Mesendoderm (in vitro differentiated cells): Measurements from ENCODE around the gene C5orf34.

Experiments used
- DNase-seq: peaks from one replicate; pipeline ENCODE4 v3.0.0; 2013
- H2AK5ac ChIP-seq: 2 replicates; pipeline ENCODE4 v1.6.1; 2013; ENCODE audit warnings: low read length, inconsistent platforms
- H2BK120ac ChIP-seq: 2 replicates; pipeline ENCODE4 v1.6.1; 2013; ENCODE audit warnings: low read depth, mild to moderate bottlenecking, low read length, moderate library complexity, mixed read lengths
- H2BK15ac ChIP-seq: replicated peaks from 2 replicates; pipeline ENCODE4 v1.6.1; 2013; ENCODE audit warnings: low read depth, mild to moderate bottlenecking, moderate library complexity
- H2BK5ac ChIP-seq: 2 replicates; pipeline ENCODE4 v1.6.1; 2013; ENCODE audit warnings: low read length, inconsistent platforms
- H3K18ac ChIP-seq: 2 replicates; pipeline ENCODE4 v1.6.1; 2013; ENCODE audit warnings: mild to moderate bottlenecking, low read length, mixed read lengths
- H3K23ac ChIP-seq: one replicate; pipeline ENCODE4 v1.6.1; 2013; ENCODE audit warnings: low read length
- H3K27ac ChIP-seq: 2 replicates; pipeline ENCODE4 v1.5.1; 2013; ENCODE audit warnings: low read depth, mild to moderate bottlenecking, inconsistent platforms, low read length, moderate library complexity
- H3K27me3 ChIP-seq: 2 replicates; pipeline ENCODE4 v1.6.1; 2013; ENCODE audit warnings: low read length, control low read depth, mild to moderate bottlenecking, inconsistent platforms; ENCODE audit not compliant: insufficient read depth, poor library complexity
- H3K36me3 ChIP-seq: 2 replicates; pipeline ENCODE4 v1.6.1; 2013; ENCODE audit warnings: low read length, inconsistent platforms; ENCODE audit not compliant: control insufficient read depth, insufficient read depth
- H3K4ac ChIP-seq: one replicate; pipeline ENCODE4 v1.6.1; 2013; ENCODE audit warnings: low read depth, mild to moderate bottlenecking, low read length, moderate library complexity
- H3K4me1 ChIP-seq: 2 replicates; pipeline ENCODE4 v1.6.1; 2013; ENCODE audit warnings: low read depth, low read length, inconsistent platforms; ENCODE audit not compliant: control insufficient read depth
- H3K4me2 ChIP-seq: 2 replicates; pipeline ENCODE4 v1.6.1; 2013; ENCODE audit warnings: low read length
- H3K4me3 ChIP-seq: 2 replicates; pipeline ENCODE4 v1.5.1; 2013; ENCODE audit warnings: mild to moderate bottlenecking, low read length
- H3K56ac ChIP-seq: one replicate; pipeline ENCODE4 v1.6.1; 2013; ENCODE audit warnings: low read length
- H3K79me1 ChIP-seq: 2 replicates; pipeline ENCODE4 v1.6.1; 2013; ENCODE audit warnings: low read length, inconsistent platforms
- H3K79me2 ChIP-seq: 2 replicates; pipeline ENCODE4 v1.6.1; 2013; ENCODE audit warnings: mild to moderate bottlenecking, low read length; ENCODE audit not compliant: control insufficient read depth, insufficient read depth
- H3K9ac ChIP-seq: 2 replicates; pipeline ENCODE4 v1.6.1; 2013; ENCODE audit warnings: low read length, inconsistent platforms
- H4K5ac ChIP-seq: one replicate; pipeline ENCODE4 v1.6.1; 2013; ENCODE audit warnings: low read length
- H4K8ac ChIP-seq: one replicate; pipeline ENCODE4 v1.6.1; 2013; ENCODE audit warnings: low read depth, mild to moderate bottlenecking, control low read depth, low read length, moderate library complexity
- WGBS: extraction: QIAGEN DNeasy Blood & Tissue Kit; methylation state at CpG from one replicate; pipeline ENCODE4 v1.1.7; 2013; ENCODE audit warnings: low lambda C conversion rate, missing lambda C conversion rate; ENCODE audit not compliant: insufficient coverage; ENCODE audit errors: extremely low coverage; 5-methylcytosine and 5-hydroxymethylcytosine counted together

The C5orf34 gene

GRCh38 chr5:43486353-43486752 is 28.6 kb downstream of the C5orf34 start:
- no peak overlapping the region for H3K4me2 ChIP-seq
- no peak overlapping the region for H2AK5ac ChIP-seq
- no peaks in the 10 kb centered on the region for H3K27me3 ChIP-seq
- H3K79me2 ChIP-seq = no peaks in the 10 kb centered on the region
- H3K27ac ChIP-seq = no peak overlapping the region
- H3K4me1 ChIP-seq = no peaks in the 10 kb centered on the region
- no peak overlapping the region for H2BK120ac ChIP-seq
- no peak overlapping the region for H4K8ac ChIP-seq
- no peak overlapping the region for H2BK15ac ChIP-seq
- 100% methylated on average over 2 of the region's 3 CpGs for WGBS
- no peak overlapping the region for H3K23ac ChIP-seq
- H3K36me3 ChIP-seq = no peaks in the 10 kb centered on the region
- DNase-seq = no peak
- H3K79me1 ChIP-seq = no peaks in the 10 kb centered on the region
- no peak overlapping the region for H3K4ac ChIP-seq
- H3K56ac ChIP-seq = no peak overlapping the region
- no peak overlapping the region for H2BK5ac ChIP-seq
- no peak overlapping the region for H3K18ac ChIP-seq
- no peak overlapping the region for H4K5ac ChIP-seq
- no peak overlapping the region for H3K9ac ChIP-seq
- no peak overlapping the region for H3K4me3 ChIP-seq

GRCh38 chr5:43485406-43485805 is 29.5 kb downstream of the C5orf34 start:
- no peak overlapping the region for H4K5ac ChIP-seq
- H2BK5ac ChIP-seq = no peak overlapping the region
- no CpG with 5 or more reads among the region's 2 CpGs for WGBS
- no peaks in the 10 kb centered on the region for H3K27me3 ChIP-seq
- no peak overlapping the region for H3K4me3 ChIP-seq
- no peak overlapping the region for H3K4me2 ChIP-seq
- no peak overlapping the region for H2BK15ac ChIP-seq
- H3K9ac ChIP-seq = no peak overlapping the region
- H3K56ac ChIP-seq = no peak overlapping the region
- no peaks in the 10 kb centered on the region for H3K79me1 ChIP-seq
- H3K4ac ChIP-seq = no peak overlapping the region
- H2AK5ac ChIP-seq = no peak overlapping the region
- H4K8ac ChIP-seq = no peak overlapping the region
- no peaks in the 10 kb centered on the region for H3K4me1 ChIP-seq
- no peak overlapping the region for H3K27ac ChIP-seq
- no peak for DNase-seq
- H2BK120ac ChIP-seq = no peak overlapping the region
- H3K79me2 ChIP-seq = no peaks in the 10 kb centered on the region
- H3K18ac ChIP-seq = no peak overlapping the region
- no peak overlapping the region for H3K23ac ChIP-seq
- no peaks in the 10 kb centered on the region for H3K36me3 ChIP-seq

GRCh38 chr5:43484106-43484849 is 30.7 kb downstream of the C5orf34 start:
- Histone ChIP-seq H3K9ac (peak overlapping the region; percentile 93), H3K23ac (peak overlapping the region; percentile 51), H3K4me1 (no peaks in the 10 kb centered on the region), H3K36me3 (no peaks in the 10 kb centered on the region), H3K79me2 (no peaks in the 10 kb centered on the region), H3K4me2 (peak overlapping the region; percentile 88), H3K27ac (peak overlapping the region; percentile 85), H4K8ac (no peak overlapping the region), H2BK15ac (no peak overlapping the region), H3K4me3 (peak overlapping the region; percentile 75), H3K18ac (peak overlapping the region; percentile 34), H3K27me3 (no peaks in the 10 kb centered on the region), H3K4ac (no peak overlapping the region), H2AK5ac (no peak overlapping the region), H2BK5ac (peak overlapping the region; percentile 62), H3K79me1 (no peaks in the 10 kb centered on the region), H4K5ac (no peak overlapping the region), H2BK120ac (no peak overlapping the region), H3K56ac (peak overlapping the region; percentile 94)
- WGBS = no CpG with 5 or more reads among the region's 32 CpGs
- peak; percentile 92 for DNase-seq

GRCh38 chr5:43483298-43484105 is 31.4 kb downstream of the C5orf34 start, which contains the start of gene TMEM267:
Gene TMEM267, minus strand, starts transcription at chr5:43483865. Its CDS starts 29,896 bp downstream, at chr5:43453969.
- Histone ChIP-seq H2AK5ac (no peak within 1 kb of the TSS), H3K4me3 (peak within 1 kb of the TSS; percentile 90), H3K9ac (peak within 1 kb of the TSS; percentile 94), H3K36me3 (no peaks in the 10 kb centered on the region), H4K8ac (no peak within 1 kb of the TSS), H3K79me1 (no peaks in the 10 kb centered on the region), H3K4me2 (peak within 1 kb of the TSS; percentile 88), H3K56ac (peak within 1 kb of the TSS; percentile 98), H3K4me1 (no peaks in the 10 kb centered on the region), H3K27ac (peak within 1 kb of the TSS; percentile 88), H3K23ac (peak within 1 kb of the TSS; percentile 92), H3K4ac (peak within 1 kb of the TSS; percentile 64), H4K5ac (no peak within 1 kb of the TSS), H2BK5ac (peak within 1 kb of the TSS; percentile 67), H2BK15ac (no peak within 1 kb of the TSS), H3K27me3 (no peaks in the 10 kb centered on the region), H3K18ac (peak within 1 kb of the TSS; percentile 89), H2BK120ac (peak within 1 kb of the TSS; percentile 30), H3K79me2 (no peaks in the 10 kb centered on the region)
- no CpG with 5 or more reads among the region's 62 CpGs for WGBS
- peak; percentile 97 for DNase-seq

- H3K27ac ChIP-seq = no peak overlapping the region
- no peak overlapping the region for H4K8ac ChIP-seq
- H2BK120ac ChIP-seq = no peak overlapping the region
- H3K23ac ChIP-seq = no peak overlapping the region
- H3K79me1 ChIP-seq = no peaks in the 10 kb centered on the region
- no peaks in the 10 kb centered on the region for H3K79me2 ChIP-seq
- H3K36me3 ChIP-seq = no peaks in the 10 kb centered on the region
- peak overlapping the region; percentile 94 for H3K9ac ChIP-seq
- no peak overlapping the region for H2BK15ac ChIP-seq
- peak overlapping the region; percentile 89 for H3K18ac ChIP-seq
- no peak overlapping the region for H2BK5ac ChIP-seq
- no peak overlapping the region for H2AK5ac ChIP-seq
- no peak overlapping the region for H4K5ac ChIP-seq
- no CpG with 5 or more reads among the region's 6 CpGs for WGBS
- no peaks in the 10 kb centered on the region for H3K4me1 ChIP-seq
- H3K56ac ChIP-seq = peak overlapping the region; percentile 98
- peak overlapping the region; percentile 31 for H3K4me2 ChIP-seq
- H3K27me3 ChIP-seq = no peaks in the 10 kb centered on the region
- H3K4ac ChIP-seq = no peak overlapping the region
- peak; percentile 67 for DNase-seq
- H3K4me3 ChIP-seq = peak overlapping the region; percentile 90
These were observed 32.3 kb downstream of the C5orf34 start for GRCh38 chr5:43482490-43483297.
